Glomerular endothelial cell (primary cell): Measurements from ENCODE around the gene BATF3. TPM values are rescaled to one million over a fixed set of nuclear protein-coding genes. Genes with fewer than 3 reads are reported as not detected.

Source experiments
- DNase-seq: peaks from one replicate; pipeline ENCODE4 v3.0.0-alpha.2; 2011; ENCODE audit warnings: low read depth, low spot score; ENCODE audit errors: extremely low read depth
- total RNA-seq: library from RNA; depleted of rRNA; stranded (reverse); fragments of >200 nt; gene quantifications from 2 replicates; pipeline ENCODE4 v1.2.3, GENCODE V29; 2015

BATF3 gene
- total RNA-seq, 1 donor from 2014 or later = 1.2 TPM

DNA sequence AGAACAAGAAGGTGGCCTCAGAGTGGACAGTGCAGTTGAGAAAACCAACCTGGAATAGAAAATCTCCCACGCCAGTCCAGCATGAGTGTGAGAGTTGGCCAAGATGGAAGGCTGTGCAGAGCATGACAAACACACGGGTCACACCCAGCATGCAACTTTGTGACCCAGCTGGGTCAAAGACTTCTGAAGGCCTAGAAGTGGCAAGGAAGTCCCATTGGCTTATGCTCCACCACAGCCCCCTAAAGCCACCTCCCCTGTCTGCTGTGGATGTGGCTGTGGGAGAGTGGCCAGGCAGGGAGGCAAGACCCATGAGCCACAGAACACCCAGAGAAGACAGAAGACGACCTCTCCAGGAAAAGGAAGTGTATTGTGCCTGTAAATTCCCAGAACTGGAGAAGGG is 13.6 kb downstream of the BATF3 start:
- DNase-seq = no peak

DNA sequence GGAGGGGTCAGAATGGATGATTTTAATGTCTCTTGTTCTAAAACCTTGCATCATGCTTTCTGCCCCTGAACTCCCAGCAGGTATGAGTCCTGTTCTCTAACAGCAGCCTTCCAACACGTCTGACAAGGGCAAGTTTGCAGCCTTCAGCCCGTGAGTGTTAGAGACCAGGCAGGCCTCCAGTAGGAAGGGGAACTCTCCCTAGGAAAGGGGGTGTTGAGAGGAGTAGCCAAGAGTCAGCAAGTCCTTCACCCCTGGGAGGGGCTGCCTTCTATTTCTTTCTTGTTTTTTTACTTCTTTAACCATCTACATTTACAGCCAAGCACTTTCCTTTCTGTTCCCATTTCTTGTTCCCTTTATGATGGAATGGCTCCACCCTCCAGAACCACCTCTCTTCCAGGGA is 14.2 kb downstream of the BATF3 start:
- no peak for DNase-seq

DNA sequence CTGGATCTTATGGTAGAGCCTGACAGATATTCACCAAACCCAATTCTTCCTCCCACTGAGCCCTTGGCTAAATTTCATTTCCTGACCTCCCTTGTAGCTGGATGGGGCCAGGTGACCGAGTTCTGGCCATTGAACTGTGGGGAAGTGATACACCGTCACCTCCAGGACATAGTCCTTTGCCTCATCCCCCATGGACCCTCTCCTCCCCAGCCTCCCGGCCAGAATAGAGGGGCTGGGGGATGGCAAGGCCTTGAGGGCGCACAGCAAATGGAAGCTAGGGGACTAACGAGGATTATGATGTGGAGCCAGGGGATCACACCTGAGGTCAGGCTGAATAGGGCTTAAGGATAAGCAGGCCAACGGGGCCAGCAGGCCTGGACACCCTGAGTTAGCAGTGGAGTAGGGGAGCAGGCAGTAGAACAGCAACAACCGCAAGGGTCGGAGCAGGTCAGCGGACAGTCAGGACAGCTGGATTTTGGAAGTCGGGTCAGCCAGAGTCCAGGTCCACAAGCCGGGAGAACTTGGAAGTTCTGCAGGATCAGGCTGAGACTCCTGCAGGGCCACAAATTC is 15.0 kb downstream of the BATF3 start:
- DNase-seq = no peak

DNA sequence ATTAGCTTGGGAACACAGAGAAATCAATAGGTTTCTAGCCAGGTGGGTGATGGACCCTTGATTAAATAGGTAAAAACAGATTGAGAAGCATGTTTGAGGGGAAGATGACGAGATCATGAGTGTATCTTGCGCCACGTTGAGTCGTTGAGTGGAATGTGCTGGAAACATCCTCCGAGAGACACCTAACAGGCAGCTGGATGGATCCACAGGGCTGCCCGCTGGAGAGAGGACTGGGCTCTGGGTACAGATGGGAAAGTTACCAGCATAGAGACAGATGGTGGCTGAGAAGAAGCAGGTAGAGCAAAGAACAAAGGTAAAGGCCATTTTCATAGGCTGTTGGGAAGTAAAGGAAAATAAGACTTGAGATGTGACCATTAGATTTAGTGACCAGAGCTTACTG is 15.6 kb downstream of the BATF3 start:
- no peak for DNase-seq

DNA sequence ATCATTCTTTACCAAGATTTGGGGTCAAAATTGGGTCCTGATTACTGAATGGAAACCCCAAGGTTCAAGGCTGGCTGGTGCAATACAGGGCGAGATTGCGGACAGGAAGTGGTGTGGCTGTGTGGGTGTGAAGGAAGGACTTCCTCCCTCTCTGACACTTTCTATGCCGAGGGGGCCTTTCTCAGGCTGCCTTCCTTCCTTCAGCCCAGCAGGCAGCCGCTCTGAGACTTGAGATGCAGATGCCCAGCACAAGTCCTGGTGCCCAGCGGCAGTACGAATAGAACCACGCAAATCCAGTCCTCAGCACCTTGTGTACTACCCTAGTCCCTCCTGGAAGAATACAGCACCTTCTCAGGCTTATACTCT is 16.3 kb downstream of the BATF3 start:
- DNase-seq = no peak

DNA sequence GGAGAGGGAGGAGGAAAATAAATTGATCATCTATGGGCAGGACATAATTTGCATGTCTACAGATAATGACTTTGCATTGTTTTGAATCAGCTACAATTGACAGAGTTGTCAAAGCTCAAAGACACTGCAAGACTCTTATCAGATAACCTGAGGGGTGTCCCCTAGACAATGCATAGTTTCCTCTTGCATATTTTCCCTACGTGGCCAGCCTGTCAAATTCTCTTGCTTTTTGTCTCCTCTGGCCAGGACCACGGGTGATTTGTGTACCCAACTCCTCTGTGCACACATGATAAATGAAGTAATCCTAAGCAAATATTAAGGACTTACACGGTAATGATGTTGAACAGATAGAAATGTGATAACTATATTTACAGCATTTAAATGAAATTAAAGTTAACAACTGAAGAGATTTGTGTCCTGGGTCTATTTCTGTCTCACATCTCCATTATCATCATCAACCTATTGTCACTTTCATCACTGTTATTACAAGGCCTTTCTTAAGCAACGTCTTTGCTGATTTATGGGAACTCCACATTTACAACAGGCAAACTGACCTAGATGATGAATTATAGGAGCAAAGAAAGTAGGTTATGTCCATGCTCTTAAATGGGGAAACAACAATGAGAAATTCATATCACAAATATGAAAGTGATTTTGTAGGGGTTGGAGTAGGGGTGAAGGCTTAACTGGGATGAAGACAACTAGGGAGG is 18.8 kb downstream of the BATF3 start:
- no peak for DNase-seq

DNA sequence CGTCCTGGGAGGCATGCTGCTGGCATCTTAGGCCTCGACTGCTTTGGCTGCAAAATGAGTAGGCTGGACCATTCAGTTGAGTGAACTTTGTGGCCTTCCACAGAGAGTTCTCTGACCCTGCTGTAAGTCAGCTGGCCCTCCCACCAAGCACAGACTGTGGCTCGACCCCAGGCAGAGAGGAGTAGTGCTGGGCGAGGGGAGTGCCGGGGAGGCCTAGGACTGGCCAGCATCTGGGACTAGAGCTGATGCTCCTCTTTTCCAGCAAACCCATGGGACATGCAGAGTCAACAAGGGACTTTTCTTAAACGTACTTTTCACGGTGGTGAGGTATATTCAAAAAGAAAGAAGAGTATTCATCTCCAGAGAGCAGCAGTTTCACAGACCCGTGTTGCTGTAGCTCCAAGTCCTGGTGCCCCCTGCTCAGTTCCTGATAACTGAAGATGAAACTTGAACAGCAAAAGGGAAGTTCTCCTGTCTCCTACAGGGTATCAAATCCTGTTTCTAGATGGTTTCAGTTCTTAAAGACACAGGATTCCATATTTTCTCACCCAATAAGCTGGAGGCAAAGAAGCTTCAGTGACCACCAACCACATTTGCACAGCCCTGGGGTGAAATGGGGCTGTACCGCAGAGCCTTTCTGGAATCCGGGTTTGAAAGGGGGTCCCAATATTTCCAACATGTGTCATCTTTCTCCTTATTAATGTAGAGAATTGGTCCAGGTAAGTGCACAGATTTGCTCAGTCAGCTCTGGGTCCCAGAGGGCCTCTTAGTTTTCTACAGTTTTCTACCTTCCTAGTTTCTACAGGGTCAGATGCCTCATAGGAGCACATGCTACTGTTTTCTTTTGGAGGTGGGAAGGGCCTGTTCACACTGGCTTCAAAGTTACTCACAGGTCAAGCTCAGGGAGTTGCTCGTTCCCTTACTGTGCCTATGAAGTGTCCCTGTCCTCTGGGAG is 20.9 kb downstream of the BATF3 start:
- no peak for DNase-seq

DNA sequence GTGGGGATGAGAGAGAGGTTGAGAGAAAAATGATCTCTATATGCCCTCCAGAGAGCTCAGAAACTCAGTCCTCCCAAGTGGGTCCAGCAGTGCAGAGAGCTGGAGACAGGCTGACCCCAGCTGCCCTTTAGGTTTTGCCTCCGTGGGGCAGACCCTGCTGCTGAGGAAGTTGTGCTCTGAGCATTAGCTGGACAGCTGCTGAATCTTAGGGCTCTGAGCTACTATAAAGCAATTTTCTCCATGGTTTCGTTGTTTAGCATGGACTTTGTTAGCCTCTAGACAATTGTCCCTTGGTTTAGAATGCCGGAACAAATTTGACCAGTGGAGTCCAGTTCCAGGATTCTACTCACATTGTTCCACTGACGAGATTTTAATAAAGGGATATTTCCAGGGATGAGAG is 22.1 kb downstream of the BATF3 start:
- DNase-seq = no peak

DNA sequence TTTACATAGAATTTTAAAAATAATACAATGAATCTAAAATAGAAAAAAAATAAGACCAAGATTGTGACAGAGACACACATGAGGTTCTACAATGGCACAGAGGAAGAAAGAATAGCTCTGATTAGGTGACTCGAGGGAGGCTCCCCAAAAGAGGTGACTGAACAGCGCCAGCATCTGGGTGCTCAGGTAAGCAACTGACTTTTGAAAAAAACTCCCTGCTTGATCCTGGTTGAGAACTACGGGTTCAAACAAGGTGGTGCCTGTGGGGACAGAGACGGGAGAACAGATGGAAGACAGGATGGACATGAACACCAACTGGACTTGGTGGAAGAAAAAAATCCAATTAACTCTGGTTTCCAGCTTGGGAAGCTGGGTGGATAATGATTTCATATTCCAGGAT is 22.5 kb downstream of the BATF3 start:
- DNase-seq = no peak

DNA sequence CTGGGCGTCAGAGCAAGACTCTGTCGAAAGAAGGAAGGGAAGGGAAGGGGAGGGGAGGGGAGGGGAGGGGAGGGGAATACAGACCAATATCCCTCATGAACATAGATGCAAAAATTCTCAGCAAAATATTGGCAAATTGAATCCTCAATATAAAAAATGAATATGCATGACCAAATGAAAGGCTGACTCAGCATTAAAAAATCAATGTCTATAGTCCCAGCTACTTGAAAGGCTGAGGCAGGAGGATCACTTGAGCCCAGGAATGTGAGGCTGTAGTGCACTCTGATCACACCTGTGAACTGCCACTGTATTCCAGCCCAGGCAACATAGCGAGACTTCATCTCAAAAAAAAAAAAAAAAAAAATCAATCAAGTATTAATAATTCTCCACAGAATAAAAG is 24.0 kb downstream of the BATF3 start:
- DNase-seq = no peak

DNA sequence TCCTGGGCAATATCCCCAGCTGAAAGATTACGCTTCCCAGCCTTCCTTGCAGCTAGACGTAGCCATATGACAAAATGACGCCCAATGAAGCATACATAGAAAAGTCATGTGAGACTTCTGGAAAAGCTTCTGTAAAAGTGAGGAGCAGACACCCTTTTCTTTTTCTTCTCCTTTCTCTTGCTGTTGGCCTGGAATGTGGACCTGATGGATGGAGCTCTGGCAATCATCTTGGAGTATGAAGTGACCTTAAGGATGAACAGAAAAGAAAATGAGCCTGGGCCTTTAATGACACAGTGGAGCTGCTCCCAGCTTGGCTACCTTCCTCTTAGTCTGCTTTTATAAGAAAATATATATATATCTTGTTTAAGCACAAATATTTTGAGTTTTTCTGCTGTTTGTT is 24.8 kb downstream of the BATF3 start:
- no peak for DNase-seq

DNA sequence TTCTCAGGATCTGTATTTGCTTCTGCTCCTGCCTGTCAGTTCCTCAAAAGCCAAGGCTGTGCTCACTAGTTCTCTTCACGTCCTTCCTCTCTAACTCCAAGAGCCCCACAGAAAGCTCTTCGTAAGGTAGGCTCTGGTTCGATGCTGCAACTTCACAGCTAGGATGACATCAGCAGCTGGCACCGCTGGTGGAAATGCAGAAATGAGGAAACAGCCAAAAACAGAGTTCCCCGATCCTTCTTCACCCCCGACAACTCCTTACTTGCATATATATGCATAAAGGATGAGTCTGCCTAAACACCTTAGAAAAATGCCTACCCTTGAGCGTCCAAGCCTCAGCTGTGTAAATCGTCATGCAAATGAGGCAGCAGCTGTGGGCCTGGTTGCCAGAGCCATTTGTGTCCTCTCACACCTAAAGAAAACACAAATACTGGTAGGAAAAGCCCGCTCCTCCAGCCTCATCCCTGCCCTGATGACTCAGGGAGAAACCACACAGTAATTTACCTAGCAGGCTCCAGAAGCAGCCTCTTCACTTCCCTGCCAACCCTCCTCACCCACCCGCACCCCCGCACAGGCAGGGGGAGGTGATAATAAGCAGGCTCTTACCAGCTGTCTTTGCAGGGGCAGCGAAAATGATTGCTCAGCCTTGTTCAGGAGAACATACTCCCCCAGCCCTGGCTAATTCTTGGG is 28.2 kb downstream of the BATF3 start:
- DNase-seq = no peak

DNA sequence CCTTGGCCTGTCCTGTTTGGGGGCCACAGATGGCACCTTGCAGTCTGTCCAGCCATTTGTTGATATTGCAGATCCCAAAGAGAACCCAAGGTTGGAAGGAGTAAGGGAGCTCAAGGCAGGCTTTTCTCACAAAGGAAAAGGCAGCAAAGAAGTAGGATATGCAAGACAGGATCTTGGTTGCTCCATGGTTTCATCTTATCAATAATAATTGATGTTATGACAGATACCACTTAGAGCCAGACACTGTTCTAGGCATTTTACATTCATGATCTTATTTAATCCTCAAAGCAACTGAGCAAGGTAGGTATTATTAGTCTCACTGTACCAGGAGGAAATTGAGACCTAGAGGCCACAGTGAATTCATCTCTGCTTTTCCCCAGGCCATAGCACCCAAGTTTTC is 28.8 kb downstream of the BATF3 start:
- DNase-seq = no peak

DNA sequence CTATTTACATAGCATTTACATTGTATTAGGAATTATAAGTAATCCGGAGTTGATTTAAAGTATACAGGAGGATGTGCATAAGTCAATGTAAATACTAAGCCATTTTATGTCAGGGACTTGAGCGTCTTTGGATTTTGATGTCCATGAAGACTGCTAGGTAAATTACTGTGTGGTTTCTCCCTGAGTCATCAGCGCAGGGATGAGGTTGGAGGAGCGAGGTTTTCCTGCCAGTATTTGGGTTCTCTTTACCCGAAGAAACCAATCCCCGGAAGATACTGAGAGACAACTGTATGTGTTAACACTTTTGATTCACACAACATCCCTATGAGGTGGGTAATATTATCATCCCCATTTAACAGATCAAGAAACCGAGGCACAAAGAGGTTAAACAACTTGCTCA is 29.3 kb downstream of the BATF3 start:
- no peak for DNase-seq

DNA sequence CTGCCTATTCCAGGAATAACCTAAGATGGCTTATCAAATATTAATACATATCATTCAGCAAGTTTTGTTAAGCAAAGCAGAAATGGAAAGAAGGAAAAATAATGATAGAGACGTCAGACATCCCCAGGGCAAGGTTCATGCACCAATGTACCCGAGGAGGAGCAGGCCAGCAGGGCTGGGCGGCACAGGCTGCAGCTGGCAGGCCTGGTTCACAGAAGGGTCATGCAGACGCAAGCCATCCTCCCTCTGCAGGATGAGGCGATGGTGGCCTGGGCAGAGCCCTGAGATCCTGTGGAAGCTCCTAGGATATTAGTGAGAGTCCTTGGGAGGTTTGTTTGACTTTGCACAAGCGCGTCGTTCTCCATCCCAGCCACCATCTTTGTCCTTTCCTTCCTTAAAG is 30.0 kb downstream of the BATF3 start:
- DNase-seq = no peak

DNA sequence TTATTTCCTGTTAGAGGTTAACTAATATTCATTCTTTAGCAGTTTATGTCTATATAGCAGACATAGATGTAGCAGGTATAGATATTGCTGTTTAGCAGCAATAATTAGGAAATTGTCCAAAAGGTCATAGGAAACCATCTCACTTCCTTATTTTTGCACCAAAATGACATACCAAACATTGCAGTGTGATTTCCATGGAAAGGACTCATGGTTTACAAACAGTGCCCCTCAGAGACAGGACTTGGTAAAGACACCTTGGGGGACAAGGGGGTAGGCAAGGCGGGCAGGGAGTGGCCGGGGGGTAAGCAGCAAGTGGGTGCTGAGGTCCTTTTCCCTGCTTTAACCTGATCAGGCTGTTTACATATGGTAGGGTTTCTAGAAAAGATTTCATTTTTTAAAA is 30.5 kb downstream of the BATF3 start:
- no peak for DNase-seq

DNA sequence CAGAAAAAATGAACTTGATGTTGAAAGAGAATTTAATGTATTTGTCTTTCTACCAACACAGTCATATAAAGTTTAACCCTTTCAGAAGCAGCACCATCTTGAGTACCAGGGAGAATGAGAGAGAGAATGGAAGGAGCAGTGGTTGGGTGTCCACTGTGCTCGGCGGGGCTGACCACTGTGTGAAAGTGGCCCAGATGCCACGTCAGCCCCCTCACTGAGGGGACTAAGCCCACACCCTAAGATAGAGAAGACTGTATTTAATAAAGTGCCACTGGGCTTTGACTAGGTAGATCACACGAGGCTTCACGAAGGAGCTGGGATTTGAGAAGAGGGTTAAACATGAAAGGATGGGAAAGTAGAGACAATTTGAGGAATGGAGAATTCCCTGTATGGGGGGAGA is 31.2 kb downstream of the BATF3 start:
- DNase-seq = no peak

DNA sequence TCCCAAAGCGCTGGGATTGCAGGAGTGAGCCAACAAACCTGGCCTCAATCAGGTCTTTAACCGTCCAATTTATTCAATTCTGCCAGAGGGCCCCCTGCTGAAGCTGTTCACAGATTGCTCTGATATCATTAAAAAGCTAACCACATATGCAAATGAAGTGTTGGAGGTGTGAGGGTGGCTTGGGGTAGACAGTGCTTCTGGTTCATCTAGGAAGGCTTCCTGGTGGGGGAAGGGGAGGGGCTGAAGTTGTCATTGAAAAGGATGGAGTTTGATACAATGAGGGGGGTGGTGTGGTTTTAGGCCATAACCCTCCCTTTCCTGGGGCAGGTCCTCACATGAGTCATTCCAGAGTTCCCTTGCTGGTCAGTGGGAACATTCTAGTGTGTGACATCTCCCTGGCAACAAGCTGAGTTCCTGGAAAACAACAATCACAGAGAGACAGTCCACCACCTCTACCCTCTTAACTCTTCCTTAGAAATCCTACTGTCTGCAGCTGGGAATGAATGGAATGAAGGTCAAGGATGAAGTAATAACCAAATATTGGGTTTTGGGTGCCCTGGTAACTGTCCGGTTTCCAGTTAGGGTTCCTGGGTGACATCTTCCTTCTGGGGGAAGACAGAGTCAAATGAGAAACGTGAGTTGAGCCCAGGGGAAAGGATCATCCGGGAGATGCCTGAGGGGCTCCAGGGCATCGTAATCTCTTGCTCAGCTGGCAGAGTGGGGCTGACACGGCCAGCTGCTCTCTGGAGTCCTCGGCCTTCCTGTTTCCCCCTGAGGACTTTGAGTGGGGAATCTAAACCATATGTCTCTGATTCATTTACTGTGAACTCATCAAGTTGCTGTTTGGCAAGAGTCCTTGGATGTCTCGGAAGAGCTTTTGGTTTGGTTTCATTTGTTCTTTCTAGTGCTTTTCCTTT is 32.2 kb downstream of the BATF3 start:
- DNase-seq = peak; percentile 81

DNA sequence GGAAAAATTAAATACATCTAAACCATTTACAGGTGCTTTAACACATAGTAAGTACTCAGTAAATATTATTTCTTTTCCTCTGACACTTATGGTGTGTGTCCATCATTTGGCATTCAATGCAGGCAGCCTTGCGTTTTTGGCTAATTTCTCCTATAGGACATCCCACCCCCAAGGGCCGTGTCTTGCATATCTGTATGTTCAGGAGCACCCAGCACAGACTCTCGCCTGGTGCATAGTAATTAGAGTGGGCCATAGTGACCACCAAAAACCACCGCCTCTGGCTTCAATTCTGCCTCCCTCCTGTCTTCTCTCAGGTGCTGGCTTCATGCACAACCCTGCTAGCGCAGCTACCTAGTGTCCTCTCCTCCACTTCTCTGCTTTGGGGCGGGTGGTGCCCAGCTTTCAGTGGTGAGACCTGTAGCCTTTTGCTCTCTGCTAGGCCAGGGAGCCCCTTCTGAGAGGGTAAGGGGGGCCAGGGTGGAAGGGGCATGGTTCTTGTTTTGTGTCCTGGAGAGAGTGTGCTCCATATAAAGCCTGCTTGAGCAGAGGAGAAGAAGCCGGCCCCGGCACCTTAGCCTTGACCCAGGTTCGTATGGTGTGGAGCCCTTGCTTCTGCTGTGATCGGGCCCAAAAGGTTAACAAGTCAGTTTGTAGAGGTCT is 33.4 kb downstream of the BATF3 start:
- no peak for DNase-seq
